DND-41 (cell line): ENCODE results near the gene CFAP20.

Experiments
- ATAC-seq: fragments of 200-7000 bp; cut with Tn5 transposase; 3 replicates; pipeline ENCODE4 v1.9.1; 2021; ENCODE audit warnings: low read depth; ENCODE audit not compliant: insufficient read depth
- DNase-seq: peaks from one replicate; pipeline ENCODE4 v3.0.0-alpha.2; 2020
- H2AFZ ChIP-seq: 2 replicates; pipeline ENCODE4 v1.6.0; 2012; ENCODE audit warnings: low read depth, low read length
- H3K27ac ChIP-seq: 2 replicates; pipeline ENCODE4 v1.5.1; 2012; ENCODE audit warnings: low read length, inconsistent platforms
- H3K27me3 ChIP-seq: fragments of 200-600 bp; sonication (generic); 2 replicates; pipeline ENCODE4 v1.6.0; 2012; ENCODE audit warnings: low read length, mild to moderate bottlenecking, inconsistent platforms; ENCODE audit not compliant: insufficient read depth, poor library complexity
- H3K36me3 ChIP-seq: 2 replicates; pipeline ENCODE4 v1.5.1; 2012; ENCODE audit warnings: low read length, inconsistent platforms; ENCODE audit not compliant: insufficient read depth
- H3K4me1 ChIP-seq: 2 replicates; pipeline ENCODE4 v1.5.1; 2012; ENCODE audit warnings: mild to moderate bottlenecking, low read length; ENCODE audit not compliant: insufficient read depth
- H3K4me2 ChIP-seq: 2 replicates; pipeline ENCODE4 v1.6.0; 2012; ENCODE audit warnings: mild to moderate bottlenecking, moderate library complexity, low read length, inconsistent platforms; ENCODE audit not compliant: insufficient read depth
- H3K4me3 ChIP-seq, 2 experiments: fragments of 200-600 bp in 1 of 2; shearing (Covaris generic) in 1 of 2; 2 replicates each; pipeline ENCODE4 v1.5.1; 2012 to 2016; ENCODE audit warnings: inconsistent platforms in 2 of 2, low read length in 2 of 2, mild to moderate bottlenecking in 2 of 2, low read depth in 1 of 2, moderate library complexity in 1 of 2
- H3K79me2 ChIP-seq: 2 replicates; pipeline ENCODE4 v1.6.0; 2012; ENCODE audit warnings: low read length, inconsistent platforms; ENCODE audit not compliant: insufficient read depth
- H3K9ac ChIP-seq: 2 replicates; pipeline ENCODE4 v1.6.0; 2012; ENCODE audit warnings: low read depth, mild to moderate bottlenecking, inconsistent platforms, low read length, moderate library complexity
- H3K9me3 ChIP-seq: 2 replicates; pipeline ENCODE4 v1.5.1; 2012; ENCODE audit warnings: low read length, moderate library complexity, mild to moderate bottlenecking, inconsistent platforms; ENCODE audit not compliant: insufficient read depth, severe bottlenecking
- H4K20me1 ChIP-seq: 2 replicates; pipeline ENCODE4 v1.6.0; 2012; ENCODE audit warnings: low read length; ENCODE audit not compliant: insufficient read depth
- EZH2 ChIP-seq: IDR thresholded peaks from 3 replicates; pipeline ENCODE4 v1.6.1; 2012; ENCODE audit warnings: borderline replicate concordance, low read depth, mild to moderate bottlenecking, moderate library complexity, low read length, inconsistent platforms; ENCODE audit not compliant: severe bottlenecking
- TF ChIP-seq, protein P1 (sequence below): IDR thresholded peaks from 2 replicates; pipeline ENCODE4 v1.5.1; 2012; ENCODE audit warnings: borderline replicate concordance, low read length, moderate library complexity, mild to moderate bottlenecking; ENCODE audit not compliant: poor library complexity, severe bottlenecking; ENCODE audit errors: extremely low read depth

Gene CFAP20

GRCh38 chr16:58110571-58111301 is 18.4 kb downstream of the CFAP20 start:
- peaks cover 2% of the 10 kb centered on the region; the same call in 1 of the 2 replicates for H3K79me2 ChIP-seq
- H3K4me2 ChIP-seq = no peak overlapping the region
- peaks cover 31% of the 10 kb centered on the region for H3K36me3 ChIP-seq
- H3K4me3 ChIP-seq = no peak overlapping the region
- no peak overlapping the region for H3K27ac ChIP-seq
- no peaks in the 10 kb centered on the region for H3K27me3 ChIP-seq
- no peak overlapping the region for H3K9ac ChIP-seq
- H3K4me1 ChIP-seq = no peaks in the 10 kb centered on the region
- peak; percentile 49; the same call in 1 of the 3 replicates for ATAC-seq
- peaks cover 12% of the 10 kb centered on the region for H4K20me1 ChIP-seq
- no peak for TF ChIP-seq EZH2
- no peak for DNase-seq
- H3K9me3 ChIP-seq = no peaks in the 10 kb centered on the region
- H2AFZ ChIP-seq = no peak overlapping the region

- Histone ChIP-seq H4K20me1 (peaks cover 6% of the 10 kb centered on the region; the same call in 1 of the 2 replicates), H3K4me1 (no peaks in the 10 kb centered on the region)
These were observed 19.3 kb downstream of the CFAP20 start for GRCh38 chr16:58109881-58110280.

GRCh38 chr16:58109330-58109729 is 19.9 kb downstream of the CFAP20 start:
- Histone ChIP-seq H3K4me3 (no peak overlapping the region), H3K9me3 (no peaks in the 10 kb centered on the region), H3K4me1 (no peaks in the 10 kb centered on the region), H3K9ac (no peak overlapping the region), H3K79me2 (no peaks in the 10 kb centered on the region), H4K20me1 (peaks cover 3% of the 10 kb centered on the region; the same call in 1 of the 2 replicates), H3K27me3 (no peaks in the 10 kb centered on the region), H3K27ac (no peak overlapping the region), H2AFZ (no peak overlapping the region), H3K4me2 (no peak overlapping the region), H3K36me3 (peaks cover 17% of the 10 kb centered on the region)
- TF ChIP-seq, protein P1, sequence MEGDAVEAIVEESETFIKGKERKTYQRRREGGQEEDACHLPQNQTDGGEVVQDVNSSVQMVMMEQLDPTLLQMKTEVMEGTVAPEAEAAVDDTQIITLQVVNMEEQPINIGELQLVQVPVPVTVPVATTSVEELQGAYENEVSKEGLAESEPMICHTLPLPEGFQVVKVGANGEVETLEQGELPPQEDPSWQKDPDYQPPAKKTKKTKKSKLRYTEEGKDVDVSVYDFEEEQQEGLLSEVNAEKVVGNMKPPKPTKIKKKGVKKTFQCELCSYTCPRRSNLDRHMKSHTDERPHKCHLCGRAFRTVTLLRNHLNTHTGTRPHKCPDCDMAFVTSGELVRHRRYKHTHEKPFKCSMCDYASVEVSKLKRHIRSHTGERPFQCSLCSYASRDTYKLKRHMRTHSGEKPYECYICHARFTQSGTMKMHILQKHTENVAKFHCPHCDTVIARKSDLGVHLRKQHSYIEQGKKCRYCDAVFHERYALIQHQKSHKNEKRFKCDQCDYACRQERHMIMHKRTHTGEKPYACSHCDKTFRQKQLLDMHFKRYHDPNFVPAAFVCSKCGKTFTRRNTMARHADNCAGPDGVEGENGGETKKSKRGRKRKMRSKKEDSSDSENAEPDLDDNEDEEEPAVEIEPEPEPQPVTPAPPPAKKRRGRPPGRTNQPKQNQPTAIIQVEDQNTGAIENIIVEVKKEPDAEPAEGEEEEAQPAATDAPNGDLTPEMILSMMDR = no peak
- TF ChIP-seq EZH2 = no peak
- DNase-seq = no peak
- ATAC-seq = no peak

More at GRCh38 chr16:58109881-58110280, 19.3 kb downstream of the CFAP20 start:
- Histone ChIP-seq H2AFZ (no peak overlapping the region), H3K27ac (no peak overlapping the region), H3K27me3 (no peaks in the 10 kb centered on the region), H3K36me3 (peaks cover 23% of the 10 kb centered on the region), H3K79me2 (no peaks in the 10 kb centered on the region), H3K9ac (no peak overlapping the region), H3K9me3 (no peaks in the 10 kb centered on the region), H3K4me3 (no peak overlapping the region), H3K4me2 (no peak overlapping the region)
- DNase-seq = no peak
- no peak for ATAC-seq
- TF ChIP-seq, protein P1 = no peak
- TF ChIP-seq EZH2 = no peak

- Histone ChIP-seq H3K27ac (no peak overlapping the region), H2AFZ (no peak overlapping the region), H3K36me3 (peaks cover 2% of the 10 kb centered on the region), H3K9me3 (no peaks in the 10 kb centered on the region), H3K4me3 (no peak overlapping the region), H3K9ac (no peak overlapping the region), H4K20me1 (0 out of 2 replicates have a peak, but pooled peaks cover 3% of the 10 kb centered on the region), H3K4me1 (no peaks in the 10 kb centered on the region), H3K79me2 (no peaks in the 10 kb centered on the region), H3K27me3 (no peaks in the 10 kb centered on the region), H3K4me2 (no peak overlapping the region)
- ATAC-seq (no peak), DNase-seq (no peak)
- TF ChIP-seq, protein P1 = no peak
- TF ChIP-seq EZH2 = no peak
These were observed 21.5 kb downstream of the CFAP20 start for GRCh38 chr16:58107709-58108108.
